K562 (cell line): ENCODE measurements around the gene CACNG8.

Experiments
- CHD2 ChIP-seq: IDR thresholded peaks from 2 replicates; pipeline ENCODE4 v1.6.1; 2011; ENCODE audit warnings: low read depth, low read length
- CTCF ChIP-seq, 3 experiments: IDR thresholded peaks in 2 of 3; conservative IDR thresholded peaks in 1 of 3; 2 replicates each; pipeline ENCODE4 v1.5.1; 2011 to 2012; ENCODE audit warnings: low read length in 3 of 3, mild to moderate bottlenecking in 3 of 3, control low read depth in 2 of 3, improper control_type of control experiment in 1 of 3, inconsistent platforms in 1 of 3, low read depth in 1 of 3, mixed read lengths in 1 of 3, moderate library complexity in 1 of 3; ENCODE audit not compliant: insufficient read depth in 2 of 3
- E2F5 ChIP-seq: sonication (generic); formaldehyde crosslinking; IDR thresholded peaks from 2 replicates; pipeline ENCODE4 v1.8.0; 2022; ENCODE audit warnings: mild to moderate bottlenecking, missing genetic modification reagents
- E4F1 ChIP-seq: fragments of 250-450 bp; sonication (Bioruptor Pico); IDR thresholded peaks from 2 replicates; pipeline ENCODE4 v1.5.0; 2021; ENCODE audit warnings: mild to moderate bottlenecking, borderline replicate concordance
- SMC3 ChIP-seq: conservative IDR thresholded peaks from 2 replicates; pipeline ENCODE4 v1.6.1; 2011; ENCODE audit warnings: low read depth, low read length, improper control_type of control experiment; ENCODE audit not compliant: insufficient read depth
- SRSF9 ChIP-seq: fragments of 200-400 bp; formaldehyde crosslinking; IDR thresholded peaks from 2 replicates; pipeline ENCODE4 v1.6.1; 2017; ENCODE audit warnings: low read depth, low read length, borderline replicate concordance
- TOE1 ChIP-seq, 2 experiments: fragments of 450-650 bp in 1 of 2; sonication (generic) in 1 of 2; formaldehyde crosslinking in 1 of 2; IDR thresholded peaks; 2 replicates each; pipeline versions ENCODE4 v1.7.1 to v1.8.0; 2016 to 2022; ENCODE audit warnings: borderline replicate concordance in 2 of 2, mild to moderate bottlenecking in 2 of 2, antibody characterized with exemption in 1 of 2, inconsistent platforms in 1 of 2, low read depth in 1 of 2, missing genetic modification reagents in 1 of 2, moderate library complexity in 1 of 2
- YY1 ChIP-seq, 3 experiments: IDR thresholded peaks; 2 replicates each; pipeline ENCODE4 v1.6.1; 2011; ENCODE audit warnings: low read length in 2 of 3, mild to moderate bottlenecking in 2 of 3, moderate library complexity in 2 of 3, borderline replicate concordance in 1 of 3, control low read depth in 1 of 3, low read depth in 1 of 3; ENCODE audit not compliant: insufficient read depth in 3 of 3, insufficient replicate concordance in 2 of 3, control insufficient read depth in 1 of 3, insufficient read length in 1 of 3; ENCODE audit errors: extremely low read depth in 1 of 3
- ZBTB7A ChIP-seq: IDR thresholded peaks from 2 replicates; pipeline ENCODE4 v1.6.1; 2011; ENCODE audit warnings: low read depth, mild to moderate bottlenecking, low read length, moderate library complexity, borderline replicate concordance; ENCODE audit not compliant: control insufficient read depth
- ZNF785 ChIP-seq: fragments of 250-450 bp; sonication (Bioruptor Pico); IDR thresholded peaks from 2 replicates; pipeline ENCODE4 v1.4.0; 2020; ENCODE audit warnings: mild to moderate bottlenecking
- TF ChIP-seq, protein P1 (sequence below), 2 experiments: fragments of 450-650 bp in 1 of 2; IDR thresholded peaks; 2 replicates each; pipeline ENCODE4 v1.6.1; 2011 to 2017; ENCODE audit warnings: low read depth in 2 of 2, antibody characterized with exemption in 1 of 2, borderline replicate concordance in 1 of 2, low read length in 1 of 2, mild to moderate bottlenecking in 1 of 2, mixed read lengths in 1 of 2; ENCODE audit not compliant: control insufficient read depth in 1 of 2
- TF ChIP-seq, protein P2 (sequence below): sonication (generic); formaldehyde crosslinking; IDR thresholded peaks from 2 replicates; pipeline ENCODE4 v1.8.1; 2023; ENCODE audit warnings: mild to moderate bottlenecking, missing genetic modification reagents
- TF ChIP-seq, protein P3 (sequence below): sonication (generic); formaldehyde crosslinking; IDR thresholded peaks from 2 replicates; pipeline ENCODE4 v1.8.0; 2023; ENCODE audit warnings: mild to moderate bottlenecking, missing genetic modification reagents

- TF ChIP-seq CTCF (IDR thresholded peaks at IDR 0.05 in 2 of 3, conservative IDR thresholded peaks at IDR 0.05 in 1 of 3; ENCODE audit: insufficient read depth in 2 of 3, low read depth in 1 of 3, low read length in 3 of 3) = no peak
- TF ChIP-seq E2F5 (CRISPR knock-in tag) = no peak
- TF ChIP-seq, protein P1, sequence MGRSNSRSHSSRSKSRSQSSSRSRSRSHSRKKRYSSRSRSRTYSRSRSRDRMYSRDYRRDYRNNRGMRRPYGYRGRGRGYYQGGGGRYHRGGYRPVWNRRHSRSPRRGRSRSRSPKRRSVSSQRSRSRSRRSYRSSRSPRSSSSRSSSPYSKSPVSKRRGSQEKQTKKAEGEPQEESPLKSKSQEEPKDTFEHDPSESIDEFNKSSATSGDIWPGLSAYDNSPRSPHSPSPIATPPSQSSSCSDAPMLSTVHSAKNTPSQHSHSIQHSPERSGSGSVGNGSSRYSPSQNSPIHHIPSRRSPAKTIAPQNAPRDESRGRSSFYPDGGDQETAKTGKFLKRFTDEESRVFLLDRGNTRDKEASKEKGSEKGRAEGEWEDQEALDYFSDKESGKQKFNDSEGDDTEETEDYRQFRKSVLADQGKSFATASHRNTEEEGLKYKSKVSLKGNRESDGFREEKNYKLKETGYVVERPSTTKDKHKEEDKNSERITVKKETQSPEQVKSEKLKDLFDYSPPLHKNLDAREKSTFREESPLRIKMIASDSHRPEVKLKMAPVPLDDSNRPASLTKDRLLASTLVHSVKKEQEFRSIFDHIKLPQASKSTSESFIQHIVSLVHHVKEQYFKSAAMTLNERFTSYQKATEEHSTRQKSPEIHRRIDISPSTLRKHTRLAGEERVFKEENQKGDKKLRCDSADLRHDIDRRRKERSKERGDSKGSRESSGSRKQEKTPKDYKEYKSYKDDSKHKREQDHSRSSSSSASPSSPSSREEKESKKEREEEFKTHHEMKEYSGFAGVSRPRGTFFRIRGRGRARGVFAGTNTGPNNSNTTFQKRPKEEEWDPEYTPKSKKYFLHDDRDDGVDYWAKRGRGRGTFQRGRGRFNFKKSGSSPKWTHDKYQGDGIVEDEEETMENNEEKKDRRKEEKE (IDR thresholded peaks at IDR 0.05; ENCODE audit: borderline replicate concordance in 1 of 2, control insufficient read depth in 1 of 2, low read depth in 2 of 2, low read length in 1 of 2) = no peak
- TF ChIP-seq, protein P2, sequence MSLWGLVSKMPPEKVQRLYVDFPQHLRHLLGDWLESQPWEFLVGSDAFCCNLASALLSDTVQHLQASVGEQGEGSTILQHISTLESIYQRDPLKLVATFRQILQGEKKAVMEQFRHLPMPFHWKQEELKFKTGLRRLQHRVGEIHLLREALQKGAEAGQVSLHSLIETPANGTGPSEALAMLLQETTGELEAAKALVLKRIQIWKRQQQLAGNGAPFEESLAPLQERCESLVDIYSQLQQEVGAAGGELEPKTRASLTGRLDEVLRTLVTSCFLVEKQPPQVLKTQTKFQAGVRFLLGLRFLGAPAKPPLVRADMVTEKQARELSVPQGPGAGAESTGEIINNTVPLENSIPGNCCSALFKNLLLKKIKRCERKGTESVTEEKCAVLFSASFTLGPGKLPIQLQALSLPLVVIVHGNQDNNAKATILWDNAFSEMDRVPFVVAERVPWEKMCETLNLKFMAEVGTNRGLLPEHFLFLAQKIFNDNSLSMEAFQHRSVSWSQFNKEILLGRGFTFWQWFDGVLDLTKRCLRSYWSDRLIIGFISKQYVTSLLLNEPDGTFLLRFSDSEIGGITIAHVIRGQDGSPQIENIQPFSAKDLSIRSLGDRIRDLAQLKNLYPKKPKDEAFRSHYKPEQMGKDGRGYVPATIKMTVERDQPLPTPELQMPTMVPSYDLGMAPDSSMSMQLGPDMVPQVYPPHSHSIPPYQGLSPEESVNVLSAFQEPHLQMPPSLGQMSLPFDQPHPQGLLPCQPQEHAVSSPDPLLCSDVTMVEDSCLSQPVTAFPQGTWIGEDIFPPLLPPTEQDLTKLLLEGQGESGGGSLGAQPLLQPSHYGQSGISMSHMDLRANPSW (CRISPR knock-in tag) = no peak
- TF ChIP-seq ZBTB7A = no peak
- TF ChIP-seq TOE1 (IDR thresholded peaks at IDR 0.05; ENCODE audit: borderline replicate concordance) = no peak
- no peak for TF ChIP-seq TOE1 (CRISPR knock-in tag; IDR thresholded peaks at IDR 0.05; ENCODE audit: borderline replicate concordance, low read depth)
- no peak for TF ChIP-seq E4F1 (CRISPR knock-in tag)
- no peak for TF ChIP-seq SMC3
- TF ChIP-seq CHD2 = no peak
- TF ChIP-seq, protein P3, sequence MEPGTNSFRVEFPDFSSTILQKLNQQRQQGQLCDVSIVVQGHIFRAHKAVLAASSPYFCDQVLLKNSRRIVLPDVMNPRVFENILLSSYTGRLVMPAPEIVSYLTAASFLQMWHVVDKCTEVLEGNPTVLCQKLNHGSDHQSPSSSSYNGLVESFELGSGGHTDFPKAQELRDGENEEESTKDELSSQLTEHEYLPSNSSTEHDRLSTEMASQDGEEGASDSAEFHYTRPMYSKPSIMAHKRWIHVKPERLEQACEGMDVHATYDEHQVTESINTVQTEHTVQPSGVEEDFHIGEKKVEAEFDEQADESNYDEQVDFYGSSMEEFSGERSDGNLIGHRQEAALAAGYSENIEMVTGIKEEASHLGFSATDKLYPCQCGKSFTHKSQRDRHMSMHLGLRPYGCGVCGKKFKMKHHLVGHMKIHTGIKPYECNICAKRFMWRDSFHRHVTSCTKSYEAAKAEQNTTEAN (CRISPR knock-in tag) = no peak
- TF ChIP-seq YY1 (IDR thresholded peaks at IDR 0.05; ENCODE audit: borderline replicate concordance in 1 of 3, control insufficient read depth in 1 of 3, extremely low read depth in 1 of 3, insufficient read depth in 3 of 3, insufficient read length in 1 of 3, insufficient replicate concordance in 2 of 3, low read depth in 1 of 3, low read length in 2 of 3) = no peak
- no peak for TF ChIP-seq ZNF785 (CRISPR knock-in tag)
- TF ChIP-seq SRSF9 = no peak
Observed at GRCh38 chr19:53958168-53958571, 4.6 kb upstream of the CACNG8 start.
